ENCODE results near the gene EIF1AX.
"Not testable (repeated sequence)": the region's sequence is repeated elsewhere in the genome, so short reads cannot be mapped to it uniquely, and the experiment has no call there.

The EIF1AX gene

DNA sequence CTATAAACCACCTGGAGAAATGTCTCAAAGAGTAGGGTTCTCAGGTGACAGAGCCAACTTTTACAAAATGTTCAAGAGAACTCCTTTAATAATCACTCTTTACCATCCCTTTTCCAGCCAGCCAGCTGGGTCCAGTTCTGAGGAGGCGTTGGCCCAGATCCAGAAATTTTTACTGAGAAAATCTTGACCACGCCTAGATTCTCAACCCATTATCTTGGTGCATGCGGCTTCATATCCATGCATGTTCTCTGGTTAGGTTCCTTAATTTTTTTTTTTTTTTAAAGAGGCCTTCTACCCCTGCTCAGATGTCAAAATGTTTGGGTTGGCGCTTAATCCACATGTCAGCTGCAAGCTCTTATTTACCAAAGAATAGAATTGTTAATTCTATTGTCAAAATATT lies 13.0 kb downstream of the EIF1AX start:
- no peaks in the 10 kb centered on the region for H3K4me1 ChIP-seq (ENCODE audit: control insufficient read depth, insufficient read depth, low read length)
- H3K9me3 ChIP-seq (ENCODE audit: control insufficient read depth, low read length), result no peaks in the 10 kb centered on the region
- H3K36me3 ChIP-seq (ENCODE audit: control insufficient read depth, insufficient read depth, low read length), result no peaks in the 10 kb centered on the region
- 97 to 98% methylated on average over 3 of the region's 4 CpGs for WGBS, 2 experiments
- H3K27ac ChIP-seq (ENCODE audit: insufficient read depth, low read depth, low read length, poor library complexity, severe bottlenecking), result no peak overlapping the region
- no peaks in the 10 kb centered on the region for H3K27me3 ChIP-seq (ENCODE audit: control insufficient read depth, insufficient read depth, low read length, poor library complexity, severe bottlenecking)
- H3K4me3 ChIP-seq (ENCODE audit: insufficient read depth, low read depth, low read length), result no peak overlapping the region

DNA sequence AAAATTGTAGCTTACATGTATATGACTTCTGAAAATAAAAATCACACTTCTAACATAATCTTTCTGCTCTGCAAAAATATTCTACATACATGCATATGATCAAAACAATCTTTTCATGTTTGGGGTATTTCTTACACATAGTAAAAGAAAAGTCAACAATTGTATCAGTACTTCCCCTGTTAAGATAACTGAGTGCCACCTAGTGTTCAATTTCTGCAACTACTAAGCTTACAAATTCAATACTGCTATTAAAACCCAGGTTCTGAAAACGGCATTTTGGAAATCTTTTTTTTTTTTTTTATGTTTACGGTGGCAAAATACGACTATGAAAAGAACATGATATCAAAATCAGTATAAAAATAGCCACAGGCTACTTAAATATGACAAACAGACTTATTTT lies 14.2 kb downstream of the EIF1AX start:
- not testable (repeated sequence) for H3K36me3 ChIP-seq (ENCODE audit: control insufficient read depth, insufficient read depth, low read length); H3K4me1 ChIP-seq (ENCODE audit: control insufficient read depth, insufficient read depth, low read length); H3K27me3 ChIP-seq (ENCODE audit: control insufficient read depth, insufficient read depth, low read length, poor library complexity, severe bottlenecking); H3K4me3 ChIP-seq (ENCODE audit: insufficient read depth, low read depth, low read length); H3K9me3 ChIP-seq (ENCODE audit: control insufficient read depth, low read length); H3K27ac ChIP-seq (ENCODE audit: insufficient read depth, low read depth, low read length, poor library complexity, severe bottlenecking)
- no CpG with 5 or more reads among the region's 3 CpGs for WGBS, 2 experiments

DNA sequence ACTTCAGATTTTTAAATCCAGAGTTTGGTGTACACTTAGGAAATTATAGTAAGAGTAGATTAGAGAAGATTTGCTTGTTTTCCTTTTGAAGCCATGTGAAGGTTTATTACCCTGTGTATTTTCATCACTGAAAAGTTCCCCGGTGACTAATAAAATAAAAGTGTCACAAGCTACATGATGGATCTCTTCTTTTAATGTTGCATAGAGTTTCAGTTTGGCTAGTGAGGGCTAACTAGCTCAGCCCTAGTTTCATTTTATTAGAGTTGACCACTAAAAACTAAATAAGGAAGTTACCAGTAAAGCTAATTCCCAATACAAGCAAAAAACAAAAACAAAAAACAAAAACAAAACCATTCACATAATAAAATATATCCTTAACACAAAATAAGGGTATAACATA lies 14.8 kb downstream of the EIF1AX start:
- not testable (repeated sequence) for H3K27ac ChIP-seq (ENCODE audit: insufficient read depth, low read depth, low read length, poor library complexity, severe bottlenecking); H3K36me3 ChIP-seq (ENCODE audit: control insufficient read depth, insufficient read depth, low read length); H3K9me3 ChIP-seq (ENCODE audit: control insufficient read depth, low read length); H3K4me3 ChIP-seq (ENCODE audit: insufficient read depth, low read depth, low read length); H3K27me3 ChIP-seq (ENCODE audit: control insufficient read depth, insufficient read depth, low read length, poor library complexity, severe bottlenecking); H3K4me1 ChIP-seq (ENCODE audit: control insufficient read depth, insufficient read depth, low read length)
- no CpG with 5 or more reads among the region's 1 CpG for WGBS, 2 experiments

GRCh38 chrX:20124964-20125363 lies 16.7 kb downstream of the EIF1AX start:
- no peaks in the 10 kb centered on the region for H3K36me3 ChIP-seq (ENCODE audit: control insufficient read depth, insufficient read depth, low read length)
- H3K27me3 ChIP-seq (ENCODE audit: control insufficient read depth, insufficient read depth, low read length, poor library complexity, severe bottlenecking), result no peaks in the 10 kb centered on the region
- H3K27ac ChIP-seq (ENCODE audit: insufficient read depth, low read depth, low read length, poor library complexity, severe bottlenecking), result no peak overlapping the region
- no peaks in the 10 kb centered on the region for H3K9me3 ChIP-seq (ENCODE audit: control insufficient read depth, low read length)
- no peak overlapping the region for H3K4me3 ChIP-seq (ENCODE audit: insufficient read depth, low read depth, low read length)
- no peaks in the 10 kb centered on the region for H3K4me1 ChIP-seq (ENCODE audit: control insufficient read depth, insufficient read depth, low read length)

DNA sequence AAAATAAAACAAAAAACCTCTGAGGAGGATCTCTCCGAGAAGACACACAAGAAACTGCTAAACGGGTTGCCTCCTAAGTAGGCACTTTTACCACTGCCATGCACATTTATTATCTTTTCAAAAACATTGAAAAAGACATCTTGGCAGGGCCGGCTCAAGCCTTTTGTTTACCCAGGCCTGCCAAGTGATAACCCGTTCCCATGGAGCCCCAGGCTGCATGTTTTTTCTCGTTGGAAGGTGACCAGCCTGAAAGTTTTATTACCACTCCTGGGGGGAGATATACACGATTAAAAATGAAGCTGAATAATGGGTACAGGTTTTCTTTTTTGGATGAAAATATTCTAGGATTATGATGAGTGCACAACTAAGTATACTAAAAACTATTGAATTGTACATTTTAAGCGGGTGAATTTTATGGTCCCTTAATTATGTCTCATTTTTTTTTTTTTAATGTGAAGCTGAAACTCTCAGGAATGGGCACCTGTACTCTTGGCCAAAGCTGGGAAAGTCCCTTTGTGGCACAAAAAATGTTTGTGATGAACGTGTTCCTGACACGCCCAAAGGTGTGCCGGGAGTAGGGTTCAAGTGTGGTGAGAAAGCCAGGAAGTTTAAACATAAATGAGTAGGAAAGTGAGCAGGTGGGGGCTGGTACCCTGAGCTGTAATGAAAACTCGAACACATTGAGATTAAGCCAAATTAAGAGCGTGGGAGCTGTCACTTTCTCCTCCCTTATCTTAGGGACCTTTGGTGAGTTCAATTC lies 23.4 kb downstream of the EIF1AX start:
- Histone ChIP-seq H3K9me3 (ENCODE audit: control insufficient read depth, low read length) (no peaks in the 10 kb centered on the region), H3K4me3 (ENCODE audit: insufficient read depth, low read depth, low read length) (no peak overlapping the region), H3K4me1 (ENCODE audit: control insufficient read depth, insufficient read depth, low read length) (no peaks in the 10 kb centered on the region), H3K27me3 (ENCODE audit: control insufficient read depth, insufficient read depth, low read length, poor library complexity, severe bottlenecking) (peaks cover 33% of the 10 kb centered on the region), H3K36me3 (ENCODE audit: control insufficient read depth, insufficient read depth, low read length) (no peaks in the 10 kb centered on the region), H3K27ac (ENCODE audit: insufficient read depth, low read depth, low read length, poor library complexity, severe bottlenecking) (no peak overlapping the region)
- 87 to 89% methylated on average over 11 to 12 of the region's 12 CpGs for WGBS, 2 experiments

DNA sequence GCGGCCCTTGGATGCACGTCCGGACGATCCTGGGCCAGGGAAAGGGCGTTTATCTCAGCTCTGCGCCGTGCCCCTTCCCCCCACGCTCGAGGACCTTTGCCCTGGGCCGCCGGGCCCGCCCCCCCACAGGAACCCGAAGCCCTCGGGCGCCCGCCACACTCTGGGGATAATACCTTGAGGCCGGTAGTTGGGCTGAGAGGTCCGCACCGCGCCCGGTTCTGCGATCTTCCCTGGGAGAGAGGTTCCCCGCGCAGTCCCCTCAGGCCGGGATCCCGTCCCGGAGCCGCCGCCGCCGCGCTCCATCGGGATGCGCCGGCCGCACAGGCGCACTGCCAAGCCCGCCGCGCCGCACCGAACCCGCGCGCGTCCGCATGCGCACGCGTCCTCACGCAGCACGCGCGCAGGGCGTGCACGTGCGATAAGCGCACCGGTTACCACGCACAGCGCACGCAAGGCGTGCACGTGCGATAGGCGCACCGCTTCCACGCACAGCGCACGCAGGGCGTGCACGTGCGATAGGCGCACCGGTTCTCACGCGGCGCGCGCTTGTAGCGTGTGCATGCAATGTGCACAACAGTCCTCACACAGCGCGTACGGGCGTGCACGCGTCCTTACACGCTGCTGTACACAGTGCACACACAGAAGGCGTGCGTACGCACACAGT lies 24.9 kb downstream of the EIF1AX start, which contains the start of gene MAP7D2:
MAP7D2 (minus strand) TSS at position 331 of the 664 bp plus-strand sequence; CDS start at position 303, 28 bp downstream.
- Histone ChIP-seq H3K4me3 (ENCODE audit: insufficient read depth, low read depth, low read length) (peak within 1 kb of the TSS; percentile 22), H3K27ac (ENCODE audit: insufficient read depth, low read depth, low read length, poor library complexity, severe bottlenecking) (no peak within 1 kb of the TSS), H3K4me1 (ENCODE audit: control insufficient read depth, insufficient read depth, low read length) (no peaks in the 10 kb centered on the region), H3K9me3 (ENCODE audit: control insufficient read depth, low read length) (no peaks in the 10 kb centered on the region), H3K27me3 (ENCODE audit: control insufficient read depth, insufficient read depth, low read length, poor library complexity, severe bottlenecking) (peaks cover 33% of the 10 kb centered on the region), H3K36me3 (ENCODE audit: control insufficient read depth, insufficient read depth, low read length) (no peaks in the 10 kb centered on the region)
- WGBS, 2 experiments, result 34% methylated on average over 91 of the region's 91 CpGs

DNA sequence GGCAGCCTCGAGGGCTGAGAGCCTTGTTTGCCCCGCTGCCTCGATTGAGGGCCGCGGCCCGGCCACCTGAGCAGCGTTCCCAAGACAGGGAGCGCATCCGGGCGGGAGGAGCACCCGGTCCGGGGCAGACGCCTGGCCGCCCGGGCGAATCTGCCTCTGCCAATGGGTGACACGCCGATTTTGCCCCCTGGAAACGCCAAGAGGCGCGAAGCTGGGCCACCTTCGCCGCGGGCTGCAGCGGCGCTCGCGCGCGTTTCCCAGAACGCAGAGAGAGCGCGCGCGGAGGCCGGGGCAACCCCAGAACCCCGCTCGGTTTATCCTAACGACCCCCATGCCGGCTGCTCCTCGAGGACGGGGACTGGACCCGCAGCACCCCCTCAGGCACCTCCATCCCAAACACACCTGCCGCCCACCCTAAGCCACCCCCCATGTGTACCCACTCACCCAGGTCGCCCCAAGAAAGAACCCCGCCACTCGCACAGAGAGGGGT lies 25.5 kb downstream of the EIF1AX start:
- H3K9me3 ChIP-seq (ENCODE audit: control insufficient read depth, low read length), result no peaks in the 10 kb centered on the region
- H3K4me3 ChIP-seq (ENCODE audit: insufficient read depth, low read depth, low read length), result peak overlapping the region; percentile 22
- H3K27ac ChIP-seq (ENCODE audit: insufficient read depth, low read depth, low read length, poor library complexity, severe bottlenecking), result no peak overlapping the region
- no peaks in the 10 kb centered on the region for H3K4me1 ChIP-seq (ENCODE audit: control insufficient read depth, insufficient read depth, low read length)
- 2 to 3% methylated on average over 47 of the region's 47 CpGs for WGBS, 2 experiments
- H3K36me3 ChIP-seq (ENCODE audit: control insufficient read depth, insufficient read depth, low read length), result no peaks in the 10 kb centered on the region
- peaks cover 33% of the 10 kb centered on the region for H3K27me3 ChIP-seq (ENCODE audit: control insufficient read depth, insufficient read depth, low read length, poor library complexity, severe bottlenecking)

DNA sequence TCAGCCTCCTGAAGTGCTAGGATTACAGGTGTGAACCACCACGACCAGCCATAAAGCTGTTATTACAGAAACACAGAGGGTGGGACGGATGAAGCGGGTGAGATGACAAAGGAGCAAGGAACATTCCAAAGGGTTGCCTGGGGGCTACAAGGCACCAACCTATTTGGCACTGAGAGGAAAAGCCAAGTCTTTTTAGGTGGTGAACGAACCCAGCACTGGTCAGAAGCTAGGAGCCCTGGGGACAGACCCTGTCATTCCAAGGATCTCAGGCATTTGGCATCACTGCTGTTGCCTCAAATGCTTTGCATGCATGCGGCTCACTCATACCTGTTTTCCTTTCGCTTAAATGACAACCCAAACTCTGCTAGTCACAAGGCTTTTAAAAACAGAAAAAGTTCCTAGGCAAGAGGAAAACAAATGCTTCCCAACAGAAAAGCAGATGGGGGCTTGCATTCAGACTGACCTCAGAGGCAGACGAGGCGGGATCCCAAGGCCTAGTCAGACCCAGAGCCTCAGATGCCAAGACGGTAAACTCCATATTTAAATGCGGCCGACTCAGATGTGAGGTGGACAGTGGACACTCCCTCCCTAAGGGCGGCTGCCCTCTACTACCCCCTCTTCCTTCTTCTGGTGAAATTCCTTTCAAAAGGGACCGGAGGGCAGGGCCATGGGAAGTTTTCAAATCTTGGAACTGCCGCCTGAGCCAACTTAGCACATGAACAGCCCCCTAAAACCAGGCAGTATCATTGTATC lies 29.4 kb downstream of the EIF1AX start:
- Histone ChIP-seq H3K27ac (ENCODE audit: insufficient read depth, low read depth, low read length, poor library complexity, severe bottlenecking) (no peak overlapping the region), H3K4me3 (ENCODE audit: insufficient read depth, low read depth, low read length) (no peak overlapping the region), H3K4me1 (ENCODE audit: control insufficient read depth, insufficient read depth, low read length) (no peaks in the 10 kb centered on the region), H3K36me3 (ENCODE audit: control insufficient read depth, insufficient read depth, low read length) (no peaks in the 10 kb centered on the region), H3K27me3 (ENCODE audit: control insufficient read depth, insufficient read depth, low read length, poor library complexity, severe bottlenecking) (peaks cover 26% of the 10 kb centered on the region), H3K9me3 (ENCODE audit: control insufficient read depth, low read length) (no peaks in the 10 kb centered on the region)
- 84 to 87% methylated on average over 14 of the region's 14 CpGs for WGBS, 2 experiments

- no peaks in the 10 kb centered on the region for H3K9me3 ChIP-seq (ENCODE audit: control insufficient read depth, low read length)
- no peaks in the 10 kb centered on the region for H3K36me3 ChIP-seq (ENCODE audit: control insufficient read depth, insufficient read depth, low read length)
- H3K27ac ChIP-seq (ENCODE audit: insufficient read depth, low read depth, low read length, poor library complexity, severe bottlenecking), result no peak overlapping the region
- no peak overlapping the region for H3K4me3 ChIP-seq (ENCODE audit: insufficient read depth, low read depth, low read length)
- H3K4me1 ChIP-seq (ENCODE audit: control insufficient read depth, insufficient read depth, low read length), result no peaks in the 10 kb centered on the region
- 95 to 98% methylated on average over 10 of the region's 10 CpGs for WGBS, 2 experiments
- H3K27me3 ChIP-seq (ENCODE audit: control insufficient read depth, insufficient read depth, low read length, poor library complexity, severe bottlenecking), result peaks cover 16% of the 10 kb centered on the region
Observed at GRCh38 chrX:20111271-20111670, 30.4 kb downstream of the EIF1AX start.

DNA sequence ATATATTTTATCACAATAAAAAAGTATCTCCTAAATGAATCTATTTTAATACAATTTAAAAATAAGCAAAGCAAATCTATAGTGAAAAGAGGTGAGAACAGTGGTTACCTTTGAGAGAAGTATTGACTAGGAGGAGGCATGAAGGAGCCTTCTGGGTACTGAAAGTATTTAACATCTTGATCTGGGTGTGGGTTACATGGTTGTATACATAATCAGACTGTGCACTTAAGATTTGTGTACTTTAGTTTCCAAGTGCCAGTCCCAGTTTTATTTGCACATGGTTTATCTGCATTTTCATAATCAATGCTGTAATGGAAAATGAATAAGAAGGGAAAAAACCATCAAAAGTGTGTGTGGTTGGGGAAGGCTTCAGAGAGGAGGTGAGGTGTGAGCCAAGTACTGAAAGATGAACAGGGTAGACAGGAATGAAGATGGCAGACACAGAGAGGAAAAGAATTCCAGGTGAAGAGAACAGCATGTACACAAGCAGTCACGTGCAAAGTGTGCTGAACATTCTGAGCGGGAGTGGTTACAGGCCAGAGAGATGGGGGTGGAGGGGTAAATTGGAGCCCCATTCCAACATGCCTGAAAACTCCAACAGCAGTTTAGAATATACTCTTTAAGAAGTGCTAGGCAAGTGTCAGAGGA lies 39.6 kb downstream of the EIF1AX start:
- Histone ChIP-seq H3K36me3 (ENCODE audit: control insufficient read depth, insufficient read depth, low read length) (no peaks in the 10 kb centered on the region), H3K27ac (ENCODE audit: insufficient read depth, low read depth, low read length, poor library complexity, severe bottlenecking) (no peak overlapping the region), H3K4me3 (ENCODE audit: insufficient read depth, low read depth, low read length) (no peak overlapping the region), H3K4me1 (ENCODE audit: control insufficient read depth, insufficient read depth, low read length) (no peaks in the 10 kb centered on the region), H3K27me3 (ENCODE audit: control insufficient read depth, insufficient read depth, low read length, poor library complexity, severe bottlenecking) (no peaks in the 10 kb centered on the region), H3K9me3 (ENCODE audit: control insufficient read depth, low read length) (no peaks in the 10 kb centered on the region)
- 94 to 100% methylated on average over 2 of the region's 2 CpGs for WGBS, 2 experiments

Measured in ectodermal cell (in vitro differentiated cells).